GM12878 (cell line): ENCODE results near the gene PMM2. TPM values are rescaled to one million over a fixed set of nuclear protein-coding genes. Genes with fewer than 3 reads are reported as not detected.

Source experiments
- ATAC-seq: fragments of 200-7000 bp; cut with Tn5 transposase; 3 replicates; pipeline ENCODE4 v1.9.1; 2020; ENCODE audit warnings: mild to moderate bottlenecking, moderate library complexity
- BruUV-seq: library from RNA; stranded (reverse); fragments of 400-500 nt; replicated peaks from 2 replicates; lab custom pipeline; 2021; lab: Mats Ljungman, UMichigan
- CTCF ChIA-PET: fragments of 300-600 bp; sonication (Branson Sonifier 250); formaldehyde crosslinking; extraction: SDS; loops from one replicate; lab custom pipeline; 2021; ENCODE audit warnings: inconsistent platforms; lab: Yijun Ruan, JAX
- POLR2A ChIA-PET: fragments of 350-600 bp; formaldehyde crosslinking; extraction: SDS; loops from one replicate; lab custom pipeline; 2021; ENCODE audit warnings: inconsistent platforms; lab: Charles Lee
- RAD21 ChIA-PET: fragments of 300-600 bp; sonication (Branson Sonifier 250); formaldehyde crosslinking; loops from one replicate; lab custom pipeline; 2023; ENCODE audit warnings: antibody characterized with exemption; ENCODE audit not compliant: unreplicated experiment; lab: Charles Lee
- SMC1A ChIA-PET: fragments of 300-600 bp; sonication (Branson Sonifier 250); formaldehyde crosslinking; loops from one replicate; lab custom pipeline; 2023; ENCODE audit not compliant: unreplicated experiment, uncharacterized antibody; lab: Charles Lee
- DNase-seq: peaks from one replicate; pipeline ENCODE4 v3.0.0-alpha.2; 2011; ENCODE audit warnings: low read depth, low spot score
- FAIRE-seq: peaks from 3 replicates; lab custom pipeline; 2011; peaks lifted over from hg19 to GRCh38; lab: Jason Lieb, UNC
- H2AFZ ChIP-seq: 2 replicates; pipeline ENCODE4 v1.6.0; 2011; ENCODE audit warnings: low read depth, low read length, control low read depth; ENCODE audit not compliant: control insufficient read depth
- H3K27ac ChIP-seq: 2 replicates; pipeline ENCODE4 v1.5.1; 2011; ENCODE audit warnings: control low read depth; ENCODE audit not compliant: control insufficient read depth, insufficient read depth
- H3K27me3 ChIP-seq, 2 experiments: replicated peaks in 1 of 2; 2 replicates each; pipeline versions ENCODE4 v1.6.0 to v1.6.1; 2011; ENCODE audit warnings: low read length in 1 of 2; ENCODE audit not compliant: control insufficient read depth in 2 of 2, insufficient read depth in 2 of 2
- H3K36me3 ChIP-seq, 2 experiments: 2 replicates each; pipeline ENCODE4 v1.5.1; 2011; ENCODE audit warnings: low read length in 1 of 2; ENCODE audit not compliant: control insufficient read depth in 2 of 2, insufficient read depth in 2 of 2
- H3K4me1 ChIP-seq: 2 replicates; pipeline ENCODE4 v1.6.1; 2011; ENCODE audit warnings: mild to moderate bottlenecking, low read length, moderate library complexity, mixed read lengths; ENCODE audit not compliant: control insufficient read depth, insufficient read depth
- H3K4me2 ChIP-seq: 2 replicates; pipeline ENCODE4 v1.6.0; 2011; ENCODE audit warnings: control low read depth; ENCODE audit not compliant: control insufficient read depth, insufficient read depth
- H3K4me3 ChIP-seq: fragments of 200-600 bp; sonication (generic); 2 replicates; pipeline ENCODE4 v1.5.1; 2016
- H3K79me2 ChIP-seq: 2 replicates; pipeline ENCODE4 v1.6.0; 2011; ENCODE audit warnings: low read length; ENCODE audit not compliant: control insufficient read depth, insufficient read depth
- H3K9ac ChIP-seq: 2 replicates; pipeline ENCODE4 v1.8.0; 2011; ENCODE audit warnings: low read length, control low read depth, mixed read lengths; ENCODE audit not compliant: control insufficient read depth, insufficient read depth
- H3K9me3 ChIP-seq: replicated peaks from 3 replicates; pipeline ENCODE4 v1.5.1; 2011; ENCODE audit warnings: mild to moderate bottlenecking, low read length; ENCODE audit not compliant: control insufficient read depth, insufficient read depth
- H4K20me1 ChIP-seq: 2 replicates; pipeline ENCODE4 v1.6.0; 2011; ENCODE audit not compliant: control insufficient read depth, insufficient read depth
- BRCA1 ChIP-seq: IDR thresholded peaks from 2 replicates; pipeline ENCODE4 v1.6.1; 2011; ENCODE audit warnings: low read depth, low read length, improper control_type of control experiment
- CREM ChIP-seq: IDR thresholded peaks from 2 replicates; pipeline ENCODE4 v1.6.1; 2014; ENCODE audit warnings: antibody characterized with exemption, low read depth
- DPF2 ChIP-seq: fragments of 450-650 bp; IDR thresholded peaks from 2 replicates; pipeline ENCODE4 v1.6.1; 2017; ENCODE audit warnings: mild to moderate bottlenecking
- MEF2A ChIP-seq: IDR thresholded peaks from 2 replicates; pipeline ENCODE4 v1.6.1; 2011; ENCODE audit warnings: low read depth, mild to moderate bottlenecking, low read length, moderate library complexity; ENCODE audit not compliant: insufficient read depth
- NBN ChIP-seq: fragments of 450-650 bp; IDR thresholded peaks from 2 replicates; pipeline ENCODE4 v1.6.1; 2016
- NFIC ChIP-seq: IDR thresholded peaks from 2 replicates; pipeline ENCODE4 v1.6.1; 2012; ENCODE audit warnings: low read depth, mild to moderate bottlenecking, inconsistent platforms, low read length, moderate library complexity
- PML ChIP-seq: IDR thresholded peaks from 2 replicates; pipeline ENCODE4 v1.6.1; 2012; ENCODE audit warnings: low read length, inconsistent platforms
- POLR2A ChIP-seq: IDR thresholded peaks from 2 replicates; pipeline ENCODE4 v1.6.1; 2011; ENCODE audit warnings: low read depth, mild to moderate bottlenecking, low read length
- SREBF2 ChIP-seq: IDR thresholded peaks from 2 replicates; pipeline ENCODE4 v1.6.1; 2012; ENCODE audit warnings: mild to moderate bottlenecking, low read length
- ZSCAN29 ChIP-seq: fragments of 450-650 bp; IDR thresholded peaks from 2 replicates; pipeline ENCODE4 v1.6.1; 2017; ENCODE audit warnings: mild to moderate bottlenecking, moderate library complexity
- WGBS: methylation state at CpG from one replicate; pipeline ENCODE4 v1.1.6; 2016; ENCODE audit warnings: low lambda C conversion rate; ENCODE audit not compliant: insufficient replicate concordance, insufficient coverage; ENCODE audit errors: missing lambda C conversion rate; 5-methylcytosine and 5-hydroxymethylcytosine counted together
- in situ Hi-C: fragments of 300-500 bp; cut with MboI; formaldehyde crosslinking; loops from 9 replicates; pipeline ENCODE4 v1.14.3; 2018; ENCODE audit warnings: mixed read lengths
- intact Hi-C: fragments of 100-400 bp; cut with micrococcal nuclease; formaldehyde crosslinking; loops from one replicate; pipeline ENCODE4 v1.14.2; 2022; ENCODE audit not compliant: unreplicated experiment
- polyA plus RNA-seq, 11 experiments: library from polyadenylated mRNA; depleted of rRNA in 4 of 11; unstranded in 6 of 11; stranded (reverse) in 5 of 11; fragments of >200 nt; fragmentation: Nextera tagmentation in 4 of 11; fragmentation: Illumina TruSeq in 1 of 11; extraction: Ambion mirVana in 4 of 11; extraction: Trizol in 1 of 11; gene quantifications; 1 replicate in 1 of 11; 2 replicates in 10 of 11; pipeline versions ENCODE4 v1.2.1 to v1.2.3, GENCODE V29; 2011 to 2016; ENCODE audit warnings: inconsistent platforms in 2 of 11, missing spikeins in 2 of 11, low read depth in 1 of 11
- total RNA-seq, 4 experiments: library from RNA; depleted of rRNA in 3 of 4; stranded (reverse); fragments of >200 nt in 3 of 4; fragmentation: Illumina TruSeq in 1 of 4; extraction: Trizol in 1 of 4; gene quantifications; 2 replicates each; pipeline versions ENCODE4 v1.2.1 to v1.2.3, GENCODE V29; 2013 to 2021

Gene PMM2
- total and polyA plus RNA-seq, 10 of the 15 experiments (the other 5 are each of a cell fraction or from before 2014, with no cell fraction given), result 22.6 to 69.4 (median 52.3) TPM

DNA sequence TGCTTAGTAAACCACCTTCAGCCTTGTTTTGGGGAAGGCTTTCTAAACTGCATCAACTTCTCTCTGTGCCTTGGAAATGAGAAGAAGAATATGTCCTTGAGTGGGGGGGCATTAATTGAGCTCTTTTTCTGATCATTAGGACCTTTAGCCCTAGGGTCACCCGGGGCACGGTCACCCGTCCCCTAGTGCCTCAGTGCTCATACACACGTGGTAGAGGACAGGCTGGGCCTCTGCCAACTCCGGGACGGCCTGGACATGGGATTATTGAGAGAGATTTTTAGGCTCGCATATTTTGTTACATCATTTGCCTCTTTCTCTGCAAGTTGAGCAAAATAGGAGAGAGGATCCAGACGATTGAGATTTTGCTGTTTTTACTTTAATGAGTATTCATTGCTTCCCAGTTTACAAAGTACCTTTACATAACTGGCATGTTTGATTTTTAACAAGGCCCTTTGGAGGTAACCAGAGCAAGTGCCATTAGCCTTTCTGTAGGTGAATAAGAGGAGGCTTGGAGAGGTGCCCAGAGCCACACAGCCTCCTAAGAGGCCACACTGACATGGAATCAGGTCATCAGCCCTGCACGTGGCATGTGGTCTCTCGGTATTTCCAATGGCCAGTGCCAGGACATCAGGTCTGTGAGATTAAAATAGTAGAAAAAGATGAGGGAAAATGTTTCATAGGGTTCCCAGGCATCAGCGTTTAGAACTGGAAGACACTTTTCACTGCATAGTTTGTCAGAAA, 11.1 kb downstream of the PMM2 start:
- POLR2A ChIA-PET, result interaction anchor here (1.2 kb wide), 1 partner anchor 10 kb away, joined by 3 read pairs; no protein-coding TSS in a partner anchor
- TSS peak; percentile 17 for BruUV-seq
- SMC1A ChIA-PET, result no interaction called here
- no peak overlapping the region for H3K27ac ChIP-seq
- WGBS, result 90% methylated on average over 11 of the region's 11 CpGs
- intact Hi-C loops (no loop called here), in situ Hi-C loops (no loop called here)
- H3K4me2 ChIP-seq, result no peak overlapping the region
- no peak overlapping the region for H3K9ac ChIP-seq
- RAD21 ChIA-PET, result no interaction called here
- peaks cover 3% of the 10 kb centered on the region for H3K79me2 ChIP-seq
- H3K9me3 ChIP-seq, result no peaks in the 10 kb centered on the region
- FAIRE-seq (no peak), DNase-seq (no peak), ATAC-seq (no peak)
- H4K20me1 ChIP-seq, result no peaks in the 10 kb centered on the region; the same call in 1 of the 2 replicates
- H3K4me1 ChIP-seq, result peaks cover 5% of the 10 kb centered on the region; the same call in 1 of the 2 replicates
- H3K27me3 ChIP-seq, result no peaks in the 10 kb centered on the region
- no peak overlapping the region for H3K4me3 ChIP-seq
- TF ChIP-seq NBN (no peak), NFIC (no peak), POLR2A (no peak), MEF2A (no peak), BRCA1 (no peak), ZSCAN29 (no peak), SREBF2 (no peak), PML (no peak), CREM (no peak), DPF2 (no peak)
- CTCF ChIA-PET, result interaction anchor here (0.8 kb wide), 1 partner anchor 91 kb away, joined by 3 read pairs; no protein-coding TSS in a partner anchor
- no peak overlapping the region for H2AFZ ChIP-seq
- H3K36me3 ChIP-seq, result peaks cover 26 to 64% of the 10 kb centered on the region in 2 experiments
